Activated CD8-positive, alpha-beta memory T cell treated with anti-CD3 and anti-CD28 coated beads for 1 hour (primary cell): ENCODE measurements around the gene MAN1C1.

ENCODE experiments used
- DNase-seq, 2 donors: peaks; one replicate each; pipeline ENCODE4 v3.0.0-alpha.2; 2020; ENCODE audit warnings: low read depth in 1 of 2; ENCODE audit errors: extremely low read depth in 1 of 2

MAN1C1 gene

DNA sequence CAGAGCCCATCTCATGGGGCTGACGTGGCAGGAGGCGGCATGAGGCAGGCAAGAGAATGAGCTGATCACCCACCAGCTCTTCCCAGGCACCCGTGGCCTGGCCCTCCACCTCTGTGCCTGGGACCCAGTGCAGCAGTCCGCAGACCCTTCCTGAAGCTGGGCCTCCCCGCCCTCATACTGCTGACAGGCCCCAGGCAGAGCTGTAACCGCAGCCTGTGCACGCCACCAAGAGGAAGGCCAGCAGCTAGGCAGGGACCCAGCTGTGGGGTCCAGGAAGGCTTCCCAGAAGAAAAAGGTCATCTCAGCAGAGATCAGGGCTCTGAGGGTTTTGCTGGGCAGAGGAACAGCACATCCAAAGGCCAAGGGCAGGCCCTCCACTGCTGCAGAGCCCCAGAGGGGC, 193.3 kb downstream of the MAN1C1 start:
- DNase-seq: no peak

DNA sequence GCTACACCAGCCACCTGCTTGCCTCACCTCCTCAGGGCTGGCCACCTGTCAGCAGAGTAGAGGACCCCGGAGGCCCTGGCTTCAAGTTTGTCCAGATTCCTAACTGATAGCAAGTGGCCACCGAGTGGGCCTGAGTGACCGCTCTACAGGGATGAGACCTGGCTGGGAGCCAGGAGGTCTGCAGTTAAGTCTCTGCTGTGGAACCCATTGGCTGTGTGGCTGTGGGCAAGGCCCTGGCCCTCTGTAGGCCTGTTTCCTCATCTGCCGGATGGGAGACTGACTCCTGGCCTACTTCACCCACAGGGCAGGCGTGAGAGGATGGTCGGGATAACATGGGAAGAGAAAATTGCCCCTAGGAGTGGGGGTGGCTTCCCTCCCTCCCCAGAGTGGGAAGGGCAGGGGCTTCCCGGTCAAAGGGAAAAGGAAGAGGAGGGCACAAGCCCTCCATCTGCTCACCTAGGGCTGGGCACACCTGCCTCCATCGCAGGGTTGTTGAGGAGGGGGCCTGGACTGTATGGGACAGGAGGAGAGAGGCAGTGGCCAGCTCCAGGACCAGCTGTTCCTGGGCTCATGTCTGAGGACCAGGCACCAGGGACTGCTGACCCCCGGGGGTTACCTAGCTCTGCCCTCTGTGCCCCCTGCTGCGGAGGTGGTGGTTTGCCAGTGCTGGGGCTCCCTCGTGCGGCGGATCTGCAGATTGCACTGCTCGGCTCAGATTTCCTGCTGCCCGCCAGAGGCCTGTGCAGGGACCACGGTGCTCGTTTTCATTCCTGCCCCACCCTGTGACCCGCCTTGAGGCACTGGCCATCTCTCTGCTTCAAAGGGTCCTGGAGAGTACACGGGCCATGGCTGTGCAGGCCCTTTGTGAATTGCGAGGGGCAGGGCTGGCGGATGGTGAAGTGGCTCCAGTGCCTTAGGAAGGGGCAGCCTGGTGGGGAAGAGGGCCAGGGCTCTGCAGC, 194.0 kb downstream of the MAN1C1 start:
- peak; percentile 57 to 72 for DNase-seq

DNA sequence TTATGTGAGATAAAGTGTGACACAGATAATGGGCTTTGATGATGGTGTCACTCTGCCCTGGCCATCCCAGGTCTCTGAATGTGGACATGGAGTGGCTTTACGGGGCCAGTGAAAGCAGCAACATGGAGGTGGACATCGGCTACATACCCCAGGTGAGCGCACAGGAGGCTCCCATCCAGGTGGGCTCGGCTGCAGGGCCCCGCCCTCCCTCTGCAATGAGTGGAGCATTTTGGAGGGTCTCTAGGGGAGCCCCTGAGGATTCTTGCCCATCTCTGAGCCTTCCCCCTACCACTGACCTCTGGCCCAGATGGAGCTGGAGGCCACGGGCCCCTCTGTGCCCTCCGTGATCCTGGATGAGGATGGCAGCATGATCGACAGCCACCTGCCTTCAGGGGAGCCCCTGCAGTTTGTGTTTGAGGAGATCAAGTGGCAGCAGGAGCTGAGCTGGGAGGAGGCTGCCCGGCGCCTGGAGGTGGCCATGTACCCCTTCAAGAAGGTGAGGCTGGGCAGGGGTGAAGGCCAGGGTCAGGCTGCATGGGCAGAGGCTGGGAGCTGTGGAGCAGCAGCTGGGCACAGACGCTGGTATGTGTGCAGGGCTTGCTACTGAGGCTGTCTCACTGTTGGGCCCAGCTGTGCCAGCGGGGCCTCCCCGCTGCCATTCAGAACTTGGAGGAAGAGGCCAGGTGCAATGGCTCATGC, 194.9 kb downstream of the MAN1C1 start:
- DNase-seq: no peak

DNA sequence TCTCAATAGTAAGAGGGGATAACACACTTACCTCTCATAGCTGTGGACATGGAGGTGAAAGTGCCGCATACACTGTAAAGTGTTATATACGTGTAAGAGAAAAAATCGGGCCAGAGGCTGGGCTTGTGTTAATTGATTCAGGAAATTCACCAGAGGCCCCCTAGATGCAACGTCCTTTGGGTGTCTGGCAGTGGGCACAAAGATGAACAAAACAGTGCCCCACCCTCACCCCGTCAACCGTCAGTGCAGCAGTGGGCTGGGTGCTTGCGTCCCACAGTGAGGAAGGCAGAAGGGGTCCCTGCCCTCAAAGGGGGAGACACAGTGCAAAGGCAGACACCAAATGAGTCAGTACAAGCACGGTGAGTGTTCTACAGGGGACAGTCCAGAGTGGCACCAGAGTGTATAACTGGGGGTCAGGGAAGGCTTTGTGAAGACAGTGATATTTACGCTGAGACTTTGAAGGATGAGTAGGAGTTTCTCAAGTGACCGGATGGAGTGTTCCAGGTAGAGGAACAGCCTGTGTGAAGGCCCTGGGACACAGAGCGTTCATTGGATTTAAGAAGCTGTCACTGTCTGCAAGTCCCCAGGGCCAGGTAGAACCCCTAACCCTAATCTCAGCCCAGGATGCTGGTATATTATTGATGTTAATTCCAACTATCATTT, 196.6 kb downstream of the MAN1C1 start:
- DNase-seq: no peak

DNA sequence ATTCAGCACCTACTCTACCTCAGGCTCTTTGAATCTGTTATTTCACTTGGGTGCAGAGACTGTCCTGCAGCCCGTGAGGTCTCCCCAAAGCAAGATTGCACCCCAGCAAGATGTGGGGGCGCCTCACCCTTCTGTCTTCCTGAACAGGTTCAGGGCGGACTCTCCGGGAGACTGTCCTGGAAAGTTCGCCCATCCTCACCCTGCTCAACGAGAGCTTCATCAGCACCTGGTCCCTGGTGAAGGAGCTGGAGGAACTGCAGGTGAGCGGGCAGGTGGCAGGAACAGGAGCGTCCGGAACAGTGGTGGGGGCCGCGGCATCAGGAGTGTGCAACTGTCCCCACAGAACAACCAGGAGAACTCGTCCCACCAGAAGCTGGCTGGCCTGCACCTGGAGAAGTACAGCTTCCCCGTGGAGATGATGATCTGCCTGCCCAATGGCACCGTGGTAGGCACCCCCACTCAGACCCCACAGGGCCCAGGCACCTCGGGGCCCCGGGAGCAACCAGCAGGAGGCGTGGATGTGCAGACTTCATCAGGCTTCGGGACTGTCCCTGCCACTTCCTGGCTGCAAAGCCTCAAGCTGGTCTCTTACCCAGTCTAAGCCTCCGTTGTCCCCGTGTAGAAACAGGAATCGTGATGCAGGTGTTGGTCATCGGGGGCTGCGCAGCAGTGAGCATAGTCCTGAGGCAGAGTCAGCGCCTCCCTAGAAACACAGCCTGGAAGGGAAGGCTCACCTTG, 197.3 kb downstream of the MAN1C1 start:
- DNase-seq: no peak

DNA sequence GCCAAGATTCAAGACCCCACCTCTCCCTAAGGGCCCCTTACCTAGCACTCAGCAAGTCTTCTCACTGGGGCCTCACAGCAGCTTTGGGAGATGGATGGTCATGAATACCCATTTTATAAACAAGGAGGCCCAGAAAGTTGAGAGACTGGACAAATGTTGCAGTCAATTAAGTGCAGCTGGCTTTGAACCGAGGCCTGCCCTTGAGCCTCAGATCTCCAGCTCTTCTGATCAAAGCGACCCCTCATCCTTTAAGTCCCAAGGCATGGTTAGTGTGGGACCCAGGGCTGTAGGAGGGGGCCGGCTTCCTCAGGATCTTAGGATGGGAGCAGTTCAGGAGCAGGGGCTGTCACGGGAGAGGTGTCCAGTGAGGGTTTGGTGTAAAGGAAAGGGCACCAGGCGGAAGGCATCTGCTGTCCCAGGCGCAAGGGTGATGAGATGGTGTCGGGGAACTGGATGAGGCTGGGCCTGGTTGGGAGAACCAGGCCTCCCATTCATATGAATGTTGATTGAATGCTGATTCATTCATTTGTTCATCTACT, 198.0 kb downstream of the MAN1C1 start:
- no peak for DNase-seq

DNA sequence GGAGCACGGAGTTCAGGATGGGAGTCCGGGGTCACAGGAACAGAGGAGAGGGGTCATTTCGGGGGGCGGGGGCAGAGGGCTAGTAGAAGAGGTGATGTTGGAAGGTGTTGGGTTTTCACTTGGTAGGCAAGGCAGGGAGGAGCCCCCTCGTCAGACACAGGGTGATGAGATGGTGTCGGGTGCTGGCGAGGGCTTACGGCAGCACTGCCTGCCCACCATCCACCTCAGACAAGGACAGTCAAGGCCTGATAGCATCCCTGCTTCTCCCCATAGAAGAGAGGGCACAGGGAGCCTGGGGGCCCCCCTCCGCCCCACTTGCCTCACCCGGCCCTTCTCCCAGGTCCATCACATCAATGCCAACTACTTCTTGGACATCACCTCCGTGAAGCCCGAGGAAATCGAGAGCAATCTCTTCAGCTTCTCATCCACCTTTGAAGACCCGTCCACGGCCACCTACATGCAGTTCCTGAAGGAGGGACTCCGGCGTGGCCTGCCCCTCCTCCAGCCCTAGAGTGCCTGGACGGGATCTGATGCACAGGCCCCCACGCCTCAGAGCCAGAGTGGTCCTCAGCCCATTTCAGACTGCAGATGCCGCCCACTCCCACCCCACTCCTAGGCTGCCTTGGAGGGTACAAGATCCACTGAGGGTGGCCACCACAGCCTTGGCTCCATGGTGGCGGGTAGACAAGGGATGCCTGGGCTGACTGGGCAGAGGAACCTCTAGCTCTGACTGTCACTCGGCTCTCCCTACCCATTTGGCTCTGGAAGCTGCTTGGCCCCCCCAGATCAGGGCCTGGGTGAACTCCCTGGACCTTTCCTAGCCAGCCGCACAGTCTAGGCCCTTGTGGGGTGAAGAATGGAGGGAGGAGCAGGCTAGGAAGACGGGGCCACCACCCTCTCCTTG, 198.9 kb downstream of the MAN1C1 start:
- DNase-seq: no peak

DNA sequence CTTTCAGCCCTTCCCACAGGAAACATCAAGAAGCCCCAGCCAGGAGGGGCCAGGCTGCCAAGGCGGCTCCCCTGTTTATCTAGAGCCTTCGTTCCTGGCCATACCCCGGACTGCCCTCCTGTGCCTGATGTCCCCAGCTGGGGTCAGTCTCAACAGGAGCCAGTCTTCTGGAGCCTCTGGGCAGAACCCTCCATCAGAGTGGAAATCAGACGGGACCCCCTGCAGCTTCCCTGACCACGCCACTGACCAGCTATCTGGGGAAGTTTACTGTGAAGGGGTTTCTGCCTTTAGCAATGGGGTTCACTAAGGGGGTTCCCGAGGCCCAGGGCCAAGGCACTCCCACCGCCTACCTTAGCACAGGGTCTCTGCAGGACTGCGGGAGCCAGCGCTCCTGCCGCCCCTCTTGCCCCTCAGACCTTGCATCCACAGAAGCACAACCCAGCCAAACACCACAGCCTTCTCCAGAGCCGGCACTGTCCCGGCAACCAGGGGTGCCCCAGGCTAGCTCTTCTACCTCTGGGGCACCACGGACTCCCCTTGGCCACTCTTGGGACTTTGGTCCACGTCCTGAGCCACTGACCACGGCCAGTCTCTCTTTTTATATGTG, 199.6 kb downstream of the MAN1C1 start:
- no peak for DNase-seq

DNA sequence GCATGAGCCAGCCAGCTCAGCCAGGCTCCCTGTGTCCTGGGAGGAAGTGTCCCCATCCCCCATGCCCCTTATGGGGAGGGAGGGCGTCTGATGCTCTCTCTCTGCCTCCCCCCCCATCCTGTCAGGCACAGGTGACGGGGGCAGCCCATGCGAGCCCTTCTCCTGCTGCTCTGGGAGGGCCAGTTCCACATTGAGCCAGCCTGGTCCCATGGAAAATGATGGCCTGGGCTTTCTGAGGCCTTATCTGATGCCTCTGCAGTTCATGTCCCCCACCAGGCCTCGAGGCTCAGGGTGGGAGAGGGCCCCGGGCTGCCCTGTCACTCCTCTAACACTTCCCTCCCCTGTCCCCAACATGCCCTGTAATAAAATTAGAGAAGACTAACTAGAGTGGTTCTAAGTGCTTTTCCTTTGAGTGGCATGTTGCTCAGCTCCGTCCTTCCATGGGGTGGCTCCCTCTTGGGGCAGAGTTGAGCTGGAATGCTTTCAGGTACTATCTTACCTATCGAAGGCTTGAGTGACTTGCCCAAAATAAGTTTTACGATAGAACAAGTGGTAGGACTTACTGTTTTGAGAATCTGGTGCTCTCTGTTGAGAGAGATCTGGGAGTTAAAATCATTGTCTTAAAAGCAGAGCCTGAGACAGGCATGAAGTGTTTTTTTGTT, 201.4 kb downstream of the MAN1C1 start:
- DNase-seq: no peak

DNA sequence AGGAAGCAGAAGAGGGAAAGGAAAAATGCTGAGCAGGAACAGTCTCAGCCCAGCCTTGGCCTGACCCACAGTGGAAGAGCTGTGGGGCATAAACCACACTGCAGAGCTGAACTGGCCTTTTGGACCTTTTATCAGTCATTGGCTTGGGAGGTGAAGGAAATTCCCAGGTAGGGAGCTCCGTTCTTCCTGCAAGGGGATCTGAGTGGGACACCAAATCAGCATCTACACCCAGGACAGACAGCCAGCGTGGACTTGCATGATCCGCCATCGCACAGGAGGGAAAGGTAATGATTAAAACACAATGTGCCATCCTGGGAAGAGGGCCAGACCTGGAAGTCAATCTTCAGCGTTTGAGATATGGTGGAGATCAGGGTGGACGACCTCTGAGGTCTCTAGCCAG, 202.0 kb downstream of the MAN1C1 start:
- no peak for DNase-seq

DNA sequence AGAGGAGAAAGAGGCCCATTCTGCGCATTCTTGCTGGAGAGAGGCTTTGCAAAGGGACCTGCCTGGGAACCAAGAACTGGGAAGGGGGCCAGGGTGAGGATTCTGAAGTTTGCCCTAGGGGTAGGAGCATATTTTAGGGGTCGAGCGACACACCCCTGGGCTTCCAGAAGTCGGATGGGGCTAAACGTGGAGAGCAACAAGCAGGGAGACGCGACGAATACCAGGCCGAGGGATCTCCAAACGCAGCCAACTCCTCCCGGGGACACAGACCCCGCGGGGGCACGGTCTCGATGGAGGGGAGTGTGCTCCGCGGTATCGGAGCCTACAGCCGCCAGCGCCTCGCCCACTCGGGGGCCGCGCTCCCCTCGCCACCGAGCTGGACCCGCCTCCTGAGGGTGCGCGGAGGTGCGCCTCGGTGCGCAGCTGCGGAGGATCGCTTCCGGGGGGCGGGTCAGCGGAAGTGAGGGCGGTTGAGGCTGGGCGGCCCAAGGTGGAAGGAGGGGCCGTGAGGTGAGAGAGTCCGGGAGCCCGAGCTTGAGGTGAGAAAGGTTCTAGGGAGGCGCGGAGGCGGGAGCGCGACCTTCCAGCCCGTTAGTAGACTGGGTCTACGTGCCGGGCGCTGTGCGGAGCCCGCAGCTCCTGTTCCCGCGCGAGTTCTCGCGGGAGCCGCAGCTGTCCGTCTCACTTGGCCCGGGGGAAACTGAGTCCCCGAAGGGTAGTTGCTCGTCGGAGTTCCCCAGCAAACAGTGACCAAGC, 203.1 kb downstream of the MAN1C1 start, which contains the start of gene MTFR1L:
TSS of gene MTFR1L (plus strand) at position 464 of the 756 bp plus-strand sequence. CDS start 3,151 bp downstream, outside the sequence.
- peak; percentile 84 to 89 for DNase-seq

DNA sequence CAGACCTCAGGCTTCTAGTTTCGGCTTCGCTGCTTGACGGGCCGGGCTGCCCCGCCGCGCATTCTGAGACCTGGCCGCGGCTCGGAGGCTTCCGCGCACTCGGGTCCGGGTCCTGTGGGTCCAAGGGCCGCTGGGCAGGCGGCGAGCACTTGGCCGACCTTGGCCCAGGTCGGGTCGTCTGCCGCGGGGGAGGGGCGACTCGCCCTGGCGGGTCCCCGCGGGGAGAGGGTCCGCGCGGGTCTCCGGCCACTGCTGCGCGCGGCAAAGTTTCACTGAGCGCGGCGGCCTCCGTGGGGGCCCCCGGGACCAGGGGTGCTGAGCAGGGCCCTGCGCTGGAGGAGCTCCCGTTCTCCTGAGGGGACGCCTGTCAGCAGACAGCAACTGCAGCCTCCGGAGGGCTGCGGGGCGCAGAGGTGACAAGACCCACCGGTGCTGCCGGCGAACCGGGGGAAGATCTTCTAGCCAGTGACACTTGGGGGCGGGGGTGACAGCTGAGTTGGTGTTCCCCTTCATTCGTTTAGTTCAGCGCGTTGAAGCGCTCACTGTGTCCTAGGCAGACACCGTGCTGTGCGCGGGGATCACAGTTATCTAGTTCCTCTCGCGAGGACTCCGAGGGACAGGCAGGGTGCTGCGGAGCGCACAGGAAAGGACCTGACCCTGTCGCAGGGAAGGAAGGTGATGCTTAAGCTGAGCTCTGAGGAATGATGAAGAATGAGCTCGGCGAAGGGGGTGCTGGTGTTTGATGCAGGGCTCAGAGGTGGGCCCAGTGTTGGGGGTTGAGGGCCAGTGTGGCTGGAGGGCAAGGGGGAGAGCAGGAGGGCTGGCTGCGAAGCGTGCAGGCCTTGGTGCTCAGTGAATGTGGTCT, 203.9 kb downstream of the MAN1C1 start:
- peak; percentile 35 to 50 for DNase-seq

DNA sequence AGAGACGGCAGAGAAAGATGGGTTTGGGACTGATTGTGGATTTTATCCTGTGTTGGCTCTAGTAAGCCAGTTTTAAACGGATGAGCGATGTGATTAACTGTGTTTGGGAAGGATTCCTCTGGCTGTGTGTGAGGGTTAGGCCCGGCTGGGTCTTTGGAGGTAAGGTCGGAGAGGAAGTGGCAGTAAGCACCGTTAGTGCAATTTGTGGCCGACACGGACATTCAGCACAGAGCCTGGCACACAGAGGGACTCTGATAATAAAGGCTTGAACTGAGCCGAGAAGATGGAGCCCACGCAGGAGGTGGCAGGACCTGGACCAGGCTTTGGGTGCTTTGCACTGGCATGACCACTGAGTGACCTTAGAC, 204.5 kb downstream of the MAN1C1 start:
- DNase-seq: no peak

DNA sequence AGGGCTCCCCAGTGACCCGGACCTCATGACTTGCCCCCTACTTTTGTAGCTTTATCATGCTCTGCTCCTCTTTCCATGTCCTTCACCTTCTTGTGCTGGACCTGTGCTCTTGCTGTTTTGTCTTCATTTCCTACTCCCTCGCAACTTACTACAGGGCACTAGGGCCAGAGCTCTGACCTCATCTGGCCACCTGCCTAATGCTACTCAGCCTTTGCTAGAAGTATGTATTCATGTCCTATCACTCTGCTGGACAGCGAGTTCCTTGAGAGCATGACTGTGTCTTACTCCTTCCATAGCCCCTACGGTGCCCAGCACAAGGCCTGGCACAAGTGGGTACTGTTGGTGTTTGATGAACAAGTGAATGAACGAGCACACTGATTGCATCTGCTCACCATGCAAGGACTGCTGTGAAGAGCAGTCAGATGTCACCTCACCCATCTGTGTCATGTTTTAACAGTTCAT, 205.1 kb downstream of the MAN1C1 start:
- DNase-seq: no peak

DNA sequence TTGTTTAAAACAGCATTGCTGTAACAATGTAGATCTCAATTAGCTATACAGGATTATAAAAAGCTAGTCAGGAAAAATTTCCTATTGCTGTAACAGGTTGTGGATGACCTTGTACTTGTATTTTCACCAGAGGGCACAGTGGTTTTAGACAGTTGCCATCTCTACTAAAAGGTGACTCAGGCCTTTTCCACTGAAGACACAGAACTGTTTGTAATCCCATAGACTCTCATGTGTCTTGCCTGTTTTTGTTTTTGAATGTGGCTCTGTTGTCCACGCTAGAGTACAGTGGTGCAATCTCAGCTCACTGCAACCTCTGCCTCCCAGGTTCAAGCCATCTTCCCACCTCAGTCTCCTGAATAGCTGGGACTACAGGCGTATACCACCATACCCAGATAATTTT, 209.0 kb downstream of the MAN1C1 start:
- no peak for DNase-seq

DNA sequence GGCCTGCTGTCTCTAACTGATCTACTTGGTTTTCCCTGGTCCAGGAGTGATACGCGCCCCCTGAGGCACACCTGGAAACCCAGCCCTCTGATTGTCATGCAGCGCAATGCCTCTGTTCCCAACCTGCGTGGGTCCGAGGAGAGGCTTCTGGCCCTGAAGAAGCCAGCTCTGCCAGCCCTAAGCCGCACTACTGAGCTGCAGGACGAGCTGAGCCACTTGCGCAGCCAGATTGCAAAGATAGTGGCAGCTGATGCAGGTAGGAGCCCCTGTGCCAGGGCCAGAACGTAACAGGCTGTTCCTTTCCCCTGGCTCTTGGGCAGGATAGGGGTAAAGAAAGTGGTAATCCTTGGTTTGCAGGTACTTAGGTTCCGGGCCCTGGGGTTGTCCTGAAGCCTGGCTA, 210.0 kb downstream of the MAN1C1 start:
- DNase-seq: no peak

DNA sequence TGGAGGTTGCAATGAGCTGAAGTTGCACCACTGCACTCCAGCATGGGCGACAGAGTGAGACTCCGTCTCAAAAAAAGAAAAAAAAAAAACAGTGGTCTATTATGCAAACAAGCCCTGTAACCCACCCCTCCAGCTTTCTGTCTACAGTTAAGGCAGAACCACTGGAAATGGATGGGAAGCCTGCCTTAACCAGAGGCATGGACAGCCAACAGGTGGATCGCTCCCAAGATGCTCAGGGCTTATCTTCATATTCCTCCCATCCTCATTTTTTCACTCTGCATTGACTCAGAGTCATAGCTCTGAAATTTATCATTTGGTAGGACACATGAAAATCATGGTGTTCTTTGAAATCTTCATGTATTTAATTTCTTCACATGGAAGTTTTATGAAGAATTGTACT, 211.9 kb downstream of the MAN1C1 start:
- DNase-seq: no peak
